ENCODE measurements around the gene NPEPPS.

Gene NPEPPS

DNA sequence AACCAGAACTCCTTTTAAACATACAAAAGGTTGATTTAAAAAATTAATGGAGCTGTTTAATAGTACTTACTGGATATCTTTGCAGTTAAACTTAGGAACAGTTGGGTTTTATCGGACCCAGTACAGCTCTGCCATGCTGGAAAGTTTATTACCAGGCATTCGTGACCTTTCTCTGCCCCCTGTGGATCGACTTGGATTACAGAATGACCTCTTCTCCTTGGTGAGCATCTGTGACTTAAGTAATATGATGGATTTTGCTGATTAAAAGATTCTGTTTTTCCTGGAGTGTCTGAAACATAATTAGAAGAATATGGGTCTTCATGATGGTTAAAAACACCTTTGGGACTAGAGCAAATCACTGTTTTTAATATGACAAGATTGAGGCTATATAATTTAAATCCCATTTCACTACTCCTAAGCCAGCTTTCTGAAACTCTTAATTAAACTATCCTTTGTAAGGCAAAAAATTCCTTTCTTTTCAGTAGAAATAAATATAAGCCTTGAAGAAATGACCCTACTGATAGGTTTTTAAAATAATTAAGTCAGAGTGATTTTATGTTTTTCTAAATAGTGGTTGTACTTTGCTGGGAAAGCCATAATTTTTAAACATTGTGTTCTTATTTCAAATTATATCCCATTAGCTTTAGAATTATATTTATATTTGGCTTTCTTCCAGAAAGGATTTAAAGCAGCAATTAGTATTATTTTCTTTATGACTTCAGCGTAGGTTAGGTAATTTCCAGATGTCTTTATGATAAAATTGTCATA is 73.1 kb downstream of the NPEPPS start:
- H3K36me3 ChIP-seq (ENCODE audit: control insufficient read depth in 2 of 2, insufficient read depth in 1 of 2, low read length in 2 of 2) = peaks cover 80 to 84% of the 10 kb centered on the region in 2 experiments
- peak overlapping the region; percentile 28; the same call in 1 of the 2 replicates for H3K27ac ChIP-seq (ENCODE audit: extremely low read depth, low read depth, low read length)
- no peaks in the 10 kb centered on the region for H3K9me3 ChIP-seq (ENCODE audit: control insufficient read depth, insufficient read depth, low read depth, low read length)
- H3K4me1 ChIP-seq (ENCODE audit: control insufficient read depth, insufficient read depth, low read length) = peaks cover 12% of the 10 kb centered on the region
- H3K4me3 ChIP-seq (ENCODE audit: low read depth, low read length) = no peak overlapping the region
- POLR2A ChIA-PET = no interaction called here
- CTCF ChIA-PET = interaction anchor here (0.9 to 4.6 kb wide), 7 partner anchors 9 to 374 kb away, joined by 3 to 41 read pairs (median 3); no protein-coding TSS in a partner anchor
- TF ChIP-seq ZNF837 (tag by site-specific recombination; IDR thresholded peaks at IDR 0.05) = no peak
- TF ChIP-seq GLIS1 (tag by site-specific recombination; IDR thresholded peaks at IDR 0.05) = 0 out of 2 replicates have a peak, but pooled peaks have one; percentile 8
- no peak for TF ChIP-seq ZNF416 (tag by site-specific recombination; IDR thresholded peaks at IDR 0.05)
- TF ChIP-seq WT1 (tag by site-specific recombination; IDR thresholded peaks at IDR 0.05) = 0 out of 2 replicates have a peak, but pooled peaks have one; percentile 5
- no peak for TF ChIP-seq ZNF623 (tag by site-specific recombination; IDR thresholded peaks at IDR 0.05)
- TF ChIP-seq ZNF214 (tag by site-specific recombination; IDR thresholded peaks at IDR 0.05; ENCODE audit: borderline replicate concordance) = no peak
- no peak for TF ChIP-seq FEZF1 (tag by site-specific recombination; IDR thresholded peaks at IDR 0.05)
- TF ChIP-seq ZFHX2 (tag by site-specific recombination; conservative IDR thresholded peaks at IDR 0.05) = no peak
- TF ChIP-seq ZNF394 (tag by site-specific recombination; IDR thresholded peaks at IDR 0.05; ENCODE audit: borderline replicate concordance) = no peak
- TF ChIP-seq KLF8 (tag by site-specific recombination; IDR thresholded peaks at IDR 0.05) = peak; percentile 13; the same call in 1 of the 2 replicates
- peak; percentile 87 for TF ChIP-seq SP7 (tag by site-specific recombination; IDR thresholded peaks at IDR 0.05)
- no peak for TF ChIP-seq ZNF677 (tag by site-specific recombination; IDR thresholded peaks at IDR 0.05)
- no peak for TF ChIP-seq GLI4 (tag by site-specific recombination; IDR thresholded peaks at IDR 0.05)
- TF ChIP-seq, protein P1, sequence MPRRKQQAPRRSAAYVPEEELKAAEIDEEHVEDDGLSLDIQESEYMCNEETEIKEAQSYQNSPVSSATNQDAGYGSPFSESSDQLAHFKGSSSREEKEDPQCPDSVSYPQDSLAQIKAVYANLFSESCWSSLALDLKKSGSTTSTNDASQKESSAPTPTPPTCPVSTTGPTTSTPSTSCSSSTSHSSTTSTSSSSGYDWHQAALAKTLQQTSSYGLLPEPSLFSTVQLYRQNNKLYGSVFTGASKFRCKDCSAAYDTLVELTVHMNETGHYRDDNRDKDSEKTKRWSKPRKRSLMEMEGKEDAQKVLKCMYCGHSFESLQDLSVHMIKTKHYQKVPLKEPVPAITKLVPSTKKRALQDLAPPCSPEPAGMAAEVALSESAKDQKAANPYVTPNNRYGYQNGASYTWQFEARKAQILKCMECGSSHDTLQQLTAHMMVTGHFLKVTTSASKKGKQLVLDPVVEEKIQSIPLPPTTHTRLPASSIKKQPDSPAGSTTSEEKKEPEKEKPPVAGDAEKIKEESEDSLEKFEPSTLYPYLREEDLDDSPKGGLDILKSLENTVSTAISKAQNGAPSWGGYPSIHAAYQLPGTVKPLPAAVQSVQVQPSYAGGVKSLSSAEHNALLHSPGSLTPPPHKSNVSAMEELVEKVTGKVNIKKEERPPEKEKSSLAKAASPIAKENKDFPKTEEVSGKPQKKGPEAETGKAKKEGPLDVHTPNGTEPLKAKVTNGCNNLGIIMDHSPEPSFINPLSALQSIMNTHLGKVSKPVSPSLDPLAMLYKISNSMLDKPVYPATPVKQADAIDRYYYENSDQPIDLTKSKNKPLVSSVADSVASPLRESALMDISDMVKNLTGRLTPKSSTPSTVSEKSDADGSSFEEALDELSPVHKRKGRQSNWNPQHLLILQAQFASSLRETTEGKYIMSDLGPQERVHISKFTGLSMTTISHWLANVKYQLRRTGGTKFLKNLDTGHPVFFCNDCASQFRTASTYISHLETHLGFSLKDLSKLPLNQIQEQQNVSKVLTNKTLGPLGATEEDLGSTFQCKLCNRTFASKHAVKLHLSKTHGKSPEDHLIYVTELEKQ (tag by site-specific recombination; IDR thresholded peaks at IDR 0.05; ENCODE audit: borderline replicate concordance) = no peak
- TF ChIP-seq HOXA7 (CRISPR knock-in tag; IDR thresholded peaks at IDR 0.05; ENCODE audit: borderline replicate concordance) = no peak
- TF ChIP-seq ZSCAN30 (tag by site-specific recombination; IDR thresholded peaks at IDR 0.05) = no peak
- TF ChIP-seq REPIN1 (tag by site-specific recombination; IDR thresholded peaks at IDR 0.05; ENCODE audit: low read depth) = no peak
- TF ChIP-seq ZNF341 (tag by site-specific recombination; IDR thresholded peaks at IDR 0.05; ENCODE audit: low read depth) = no peak
- TF ChIP-seq ZNF366 (tag by site-specific recombination; conservative IDR thresholded peaks at IDR 0.05) = no peak
- TF ChIP-seq, protein P2, sequence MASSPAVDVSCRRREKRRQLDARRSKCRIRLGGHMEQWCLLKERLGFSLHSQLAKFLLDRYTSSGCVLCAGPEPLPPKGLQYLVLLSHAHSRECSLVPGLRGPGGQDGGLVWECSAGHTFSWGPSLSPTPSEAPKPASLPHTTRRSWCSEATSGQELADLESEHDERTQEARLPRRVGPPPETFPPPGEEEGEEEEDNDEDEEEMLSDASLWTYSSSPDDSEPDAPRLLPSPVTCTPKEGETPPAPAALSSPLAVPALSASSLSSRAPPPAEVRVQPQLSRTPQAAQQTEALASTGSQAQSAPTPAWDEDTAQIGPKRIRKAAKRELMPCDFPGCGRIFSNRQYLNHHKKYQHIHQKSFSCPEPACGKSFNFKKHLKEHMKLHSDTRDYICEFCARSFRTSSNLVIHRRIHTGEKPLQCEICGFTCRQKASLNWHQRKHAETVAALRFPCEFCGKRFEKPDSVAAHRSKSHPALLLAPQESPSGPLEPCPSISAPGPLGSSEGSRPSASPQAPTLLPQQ (tag by site-specific recombination; IDR thresholded peaks at IDR 0.05) = peak; percentile 44; the same call in 1 of the 2 replicates
- peak; percentile 38; the same call in 1 of the 2 replicates for TF ChIP-seq ZNF24 (tag by site-specific recombination; IDR thresholded peaks at IDR 0.05)
- TF ChIP-seq ZNF830 (tag by site-specific recombination; IDR thresholded peaks at IDR 0.05; ENCODE audit: low read depth) = no peak
- TF ChIP-seq, protein P3, sequence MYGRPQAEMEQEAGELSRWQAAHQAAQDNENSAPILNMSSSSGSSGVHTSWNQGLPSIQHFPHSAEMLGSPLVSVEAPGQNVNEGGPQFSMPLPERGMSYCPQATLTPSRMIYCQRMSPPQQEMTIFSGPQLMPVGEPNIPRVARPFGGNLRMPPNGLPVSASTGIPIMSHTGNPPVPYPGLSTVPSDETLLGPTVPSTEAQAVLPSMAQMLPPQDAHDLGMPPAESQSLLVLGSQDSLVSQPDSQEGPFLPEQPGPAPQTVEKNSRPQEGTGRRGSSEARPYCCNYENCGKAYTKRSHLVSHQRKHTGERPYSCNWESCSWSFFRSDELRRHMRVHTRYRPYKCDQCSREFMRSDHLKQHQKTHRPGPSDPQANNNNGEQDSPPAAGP (tag by site-specific recombination; IDR thresholded peaks at IDR 0.05) = no peak
- TF ChIP-seq ZNF157 (tag by site-specific recombination; IDR thresholded peaks at IDR 0.05) = no peak
- TF ChIP-seq ZNF433 (tag by site-specific recombination; IDR thresholded peaks at IDR 0.05; ENCODE audit: low read depth) = no peak
- TF ChIP-seq, protein P4, sequence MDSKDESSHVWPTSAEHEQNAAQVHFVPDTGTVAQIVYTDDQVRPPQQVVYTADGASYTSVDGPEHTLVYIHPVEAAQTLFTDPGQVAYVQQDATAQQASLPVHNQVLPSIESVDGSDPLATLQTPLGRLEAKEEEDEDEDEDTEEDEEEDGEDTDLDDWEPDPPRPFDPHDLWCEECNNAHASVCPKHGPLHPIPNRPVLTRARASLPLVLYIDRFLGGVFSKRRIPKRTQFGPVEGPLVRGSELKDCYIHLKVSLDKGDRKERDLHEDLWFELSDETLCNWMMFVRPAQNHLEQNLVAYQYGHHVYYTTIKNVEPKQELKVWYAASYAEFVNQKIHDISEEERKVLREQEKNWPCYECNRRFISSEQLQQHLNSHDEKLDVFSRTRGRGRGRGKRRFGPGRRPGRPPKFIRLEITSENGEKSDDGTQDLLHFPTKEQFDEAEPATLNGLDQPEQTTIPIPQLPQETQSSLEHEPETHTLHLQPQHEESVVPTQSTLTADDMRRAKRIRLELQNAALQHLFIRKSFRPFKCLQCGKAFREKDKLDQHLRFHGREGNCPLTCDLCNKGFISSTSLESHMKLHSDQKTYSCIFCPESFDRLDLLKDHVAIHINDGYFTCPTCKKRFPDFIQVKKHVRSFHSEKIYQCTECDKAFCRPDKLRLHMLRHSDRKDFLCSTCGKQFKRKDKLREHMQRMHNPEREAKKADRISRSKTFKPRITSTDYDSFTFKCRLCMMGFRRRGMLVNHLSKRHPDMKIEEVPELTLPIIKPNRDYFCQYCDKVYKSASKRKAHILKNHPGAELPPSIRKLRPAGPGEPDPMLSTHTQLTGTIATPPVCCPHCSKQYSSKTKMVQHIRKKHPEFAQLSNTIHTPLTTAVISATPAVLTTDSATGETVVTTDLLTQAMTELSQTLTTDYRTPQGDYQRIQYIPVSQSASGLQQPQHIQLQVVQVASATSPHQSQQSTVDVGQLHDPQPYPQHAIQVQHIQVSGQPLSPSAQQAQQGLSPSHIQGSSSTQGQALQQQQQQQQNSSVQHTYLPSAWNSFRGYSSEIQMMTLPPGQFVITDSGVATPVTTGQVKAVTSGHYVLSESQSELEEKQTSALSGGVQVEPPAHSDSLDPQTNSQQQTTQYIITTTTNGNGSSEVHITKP (tag by site-specific recombination; IDR thresholded peaks at IDR 0.05) = no peak
- peak; percentile 28 for TF ChIP-seq OSR2 (tag by site-specific recombination; IDR thresholded peaks at IDR 0.05)
- TF ChIP-seq YY2 (tag by site-specific recombination; IDR thresholded peaks at IDR 0.05) = no peak
- peak; percentile 47; the same call in 1 of the 2 replicates for TF ChIP-seq ZXDB (tag by site-specific recombination; IDR thresholded peaks at IDR 0.05)

Measured in HEK293 (cell line).